ENCODE measurements around the gene GMDS.

Gene GMDS

GRCh38 chr6:1945235-1945832, 300.1 kb downstream of the GMDS start:
- H3K27me3 ChIP-seq (replicated peaks; ENCODE audit: control insufficient read depth, insufficient read depth, low read length), result no peaks in the 10 kb centered on the region
- TF ChIP-seq CTCF (IDR thresholded peaks at IDR 0.05; ENCODE audit: insufficient read depth, low read length, poor library complexity, severe bottlenecking), result no peak
- H3K4me3 ChIP-seq (replicated peaks; ENCODE audit: low read depth, low read length), result no peak overlapping the region
- no peak for DNase-seq (ENCODE audit: extremely low read depth, insufficient read length)
- no peaks in the 10 kb centered on the region for H3K36me3 ChIP-seq (ENCODE audit: control insufficient read depth, insufficient read depth, low read length)

GRCh38 chr6:1942834-1943233, 302.6 kb downstream of the GMDS start:
- no peaks in the 10 kb centered on the region for H3K27me3 ChIP-seq (replicated peaks; ENCODE audit: control insufficient read depth, insufficient read depth, low read length)
- H3K4me3 ChIP-seq (replicated peaks; ENCODE audit: low read depth, low read length), result no peak overlapping the region
- DNase-seq (ENCODE audit: extremely low read depth, insufficient read length), result no peak
- TF ChIP-seq CTCF (IDR thresholded peaks at IDR 0.05; ENCODE audit: insufficient read depth, low read length, poor library complexity, severe bottlenecking), result no peak
- no peaks in the 10 kb centered on the region for H3K36me3 ChIP-seq (ENCODE audit: control insufficient read depth, insufficient read depth, low read length)

GRCh38 chr6:1941534-1941933, 303.9 kb downstream of the GMDS start:
- H3K36me3 ChIP-seq (ENCODE audit: control insufficient read depth, insufficient read depth, low read length), result no peaks in the 10 kb centered on the region
- no peaks in the 10 kb centered on the region for H3K27me3 ChIP-seq (replicated peaks; ENCODE audit: control insufficient read depth, insufficient read depth, low read length)
- no peak for TF ChIP-seq CTCF (IDR thresholded peaks at IDR 0.05; ENCODE audit: insufficient read depth, low read length, poor library complexity, severe bottlenecking)
- H3K4me3 ChIP-seq (replicated peaks; ENCODE audit: low read depth, low read length), result no peak overlapping the region
- no peak for DNase-seq (ENCODE audit: extremely low read depth, insufficient read length)

- TF ChIP-seq CTCF (IDR thresholded peaks at IDR 0.05; ENCODE audit: insufficient read depth, low read length, poor library complexity, severe bottlenecking), result no peak
- no peak overlapping the region for H3K4me3 ChIP-seq (replicated peaks; ENCODE audit: low read depth, low read length)
- no peaks in the 10 kb centered on the region for H3K27me3 ChIP-seq (replicated peaks; ENCODE audit: control insufficient read depth, insufficient read depth, low read length)
- DNase-seq (ENCODE audit: extremely low read depth, insufficient read length), result no peak
- no peaks in the 10 kb centered on the region for H3K36me3 ChIP-seq (ENCODE audit: control insufficient read depth, insufficient read depth, low read length)
These were observed 305.0 kb downstream of the GMDS start for GRCh38 chr6:1940381-1940780.

- DNase-seq (ENCODE audit: extremely low read depth, insufficient read length), result no peak
- no peak for TF ChIP-seq CTCF (IDR thresholded peaks at IDR 0.05; ENCODE audit: insufficient read depth, low read length, poor library complexity, severe bottlenecking)
- Histone ChIP-seq H3K4me3 (replicated peaks; ENCODE audit: low read depth, low read length) (no peak overlapping the region), H3K27me3 (replicated peaks; ENCODE audit: control insufficient read depth, insufficient read depth, low read length) (no peaks in the 10 kb centered on the region), H3K36me3 (ENCODE audit: control insufficient read depth, insufficient read depth, low read length) (no peaks in the 10 kb centered on the region; the same call in none of the 2 replicates)
These were observed 312.1 kb downstream of the GMDS start for GRCh38 chr6:1933292-1933691.

- no peaks in the 10 kb centered on the region for H3K27me3 ChIP-seq (replicated peaks; ENCODE audit: control insufficient read depth, insufficient read depth, low read length)
- no peak overlapping the region for H3K4me3 ChIP-seq (replicated peaks; ENCODE audit: low read depth, low read length)
- no peak for TF ChIP-seq CTCF (IDR thresholded peaks at IDR 0.05; ENCODE audit: insufficient read depth, low read length, poor library complexity, severe bottlenecking)
- DNase-seq (ENCODE audit: extremely low read depth, insufficient read length), result no peak
- H3K36me3 ChIP-seq (ENCODE audit: control insufficient read depth, insufficient read depth, low read length), result no peaks in the 10 kb centered on the region; the same call in none of the 2 replicates
These were observed 313.6 kb downstream of the GMDS start for GRCh38 chr6:1931817-1932216.
